RWPE2 (cell line): Measurements from ENCODE around the gene C2.

Source experiments
- ATAC-seq: fragments of 200-7000 bp; cut with Tn5 transposase; 3 replicates; pipeline ENCODE4 v1.9.1; 2021; ENCODE audit warnings: low read depth
- DNase-seq: peaks from one replicate; pipeline ENCODE4 v3.0.0-alpha.2; 2020; ENCODE audit warnings: low spot score
- H3K27ac ChIP-seq: fragments of 450-650 bp; 2 replicates; pipeline ENCODE4 v1.5.1; 2017; ENCODE audit warnings: mild to moderate bottlenecking; ENCODE audit not compliant: poor library complexity, severe bottlenecking
- H3K27me3 ChIP-seq: fragments of 250-450 bp; sonication (Bioruptor Pico); 2 replicates; pipeline ENCODE4 v1.5.1; 2021; ENCODE audit warnings: mild to moderate bottlenecking, moderate library complexity; ENCODE audit not compliant: insufficient read depth, poor library complexity, severe bottlenecking
- H3K36me3 ChIP-seq: fragments of 250-450 bp; sonication (Bioruptor Pico); 2 replicates; pipeline ENCODE4 v1.5.1; 2020; ENCODE audit warnings: low read depth, mild to moderate bottlenecking, moderate library complexity
- H3K4me1 ChIP-seq: fragments of 250-450 bp; sonication (Bioruptor Pico); 2 replicates; pipeline ENCODE4 v1.5.1; 2021; ENCODE audit warnings: mild to moderate bottlenecking, moderate library complexity; ENCODE audit not compliant: insufficient read depth, poor library complexity, severe bottlenecking
- H3K4me3 ChIP-seq: fragments of 250-450 bp; sonication (Bioruptor Pico); 2 replicates; pipeline ENCODE4 v1.5.1; 2021; ENCODE audit warnings: mild to moderate bottlenecking, moderate library complexity; ENCODE audit not compliant: severe bottlenecking
- H3K9me3 ChIP-seq: fragments of 250-450 bp; sonication (Bioruptor Pico); 2 replicates; pipeline ENCODE4 v1.5.1; 2021; ENCODE audit warnings: mild to moderate bottlenecking, moderate library complexity; ENCODE audit not compliant: severe bottlenecking
- TF ChIP-seq, protein P1 (sequence below): fragments of 450-650 bp; IDR thresholded peaks from one replicate; pipeline ENCODE4 v1.5.1; 2017; ENCODE audit warnings: mild to moderate bottlenecking, moderate library complexity; ENCODE audit not compliant: poor library complexity, severe bottlenecking

C2 gene

GRCh38 chr6:31966506-31966905 is 39.0 kb downstream of the C2 start:
- H3K4me3 ChIP-seq, result no peak overlapping the region
- no peaks in the 10 kb centered on the region for H3K9me3 ChIP-seq
- ATAC-seq (no peak), DNase-seq (no peak)
- H3K36me3 ChIP-seq, result peaks cover 70% of the 10 kb centered on the region
- H3K27ac ChIP-seq, result no peak overlapping the region
- TF ChIP-seq, protein P1, sequence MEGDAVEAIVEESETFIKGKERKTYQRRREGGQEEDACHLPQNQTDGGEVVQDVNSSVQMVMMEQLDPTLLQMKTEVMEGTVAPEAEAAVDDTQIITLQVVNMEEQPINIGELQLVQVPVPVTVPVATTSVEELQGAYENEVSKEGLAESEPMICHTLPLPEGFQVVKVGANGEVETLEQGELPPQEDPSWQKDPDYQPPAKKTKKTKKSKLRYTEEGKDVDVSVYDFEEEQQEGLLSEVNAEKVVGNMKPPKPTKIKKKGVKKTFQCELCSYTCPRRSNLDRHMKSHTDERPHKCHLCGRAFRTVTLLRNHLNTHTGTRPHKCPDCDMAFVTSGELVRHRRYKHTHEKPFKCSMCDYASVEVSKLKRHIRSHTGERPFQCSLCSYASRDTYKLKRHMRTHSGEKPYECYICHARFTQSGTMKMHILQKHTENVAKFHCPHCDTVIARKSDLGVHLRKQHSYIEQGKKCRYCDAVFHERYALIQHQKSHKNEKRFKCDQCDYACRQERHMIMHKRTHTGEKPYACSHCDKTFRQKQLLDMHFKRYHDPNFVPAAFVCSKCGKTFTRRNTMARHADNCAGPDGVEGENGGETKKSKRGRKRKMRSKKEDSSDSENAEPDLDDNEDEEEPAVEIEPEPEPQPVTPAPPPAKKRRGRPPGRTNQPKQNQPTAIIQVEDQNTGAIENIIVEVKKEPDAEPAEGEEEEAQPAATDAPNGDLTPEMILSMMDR, result no peak
- H3K4me1 ChIP-seq, result peaks cover 5% of the 10 kb centered on the region
- no peaks in the 10 kb centered on the region for H3K27me3 ChIP-seq

DNA sequence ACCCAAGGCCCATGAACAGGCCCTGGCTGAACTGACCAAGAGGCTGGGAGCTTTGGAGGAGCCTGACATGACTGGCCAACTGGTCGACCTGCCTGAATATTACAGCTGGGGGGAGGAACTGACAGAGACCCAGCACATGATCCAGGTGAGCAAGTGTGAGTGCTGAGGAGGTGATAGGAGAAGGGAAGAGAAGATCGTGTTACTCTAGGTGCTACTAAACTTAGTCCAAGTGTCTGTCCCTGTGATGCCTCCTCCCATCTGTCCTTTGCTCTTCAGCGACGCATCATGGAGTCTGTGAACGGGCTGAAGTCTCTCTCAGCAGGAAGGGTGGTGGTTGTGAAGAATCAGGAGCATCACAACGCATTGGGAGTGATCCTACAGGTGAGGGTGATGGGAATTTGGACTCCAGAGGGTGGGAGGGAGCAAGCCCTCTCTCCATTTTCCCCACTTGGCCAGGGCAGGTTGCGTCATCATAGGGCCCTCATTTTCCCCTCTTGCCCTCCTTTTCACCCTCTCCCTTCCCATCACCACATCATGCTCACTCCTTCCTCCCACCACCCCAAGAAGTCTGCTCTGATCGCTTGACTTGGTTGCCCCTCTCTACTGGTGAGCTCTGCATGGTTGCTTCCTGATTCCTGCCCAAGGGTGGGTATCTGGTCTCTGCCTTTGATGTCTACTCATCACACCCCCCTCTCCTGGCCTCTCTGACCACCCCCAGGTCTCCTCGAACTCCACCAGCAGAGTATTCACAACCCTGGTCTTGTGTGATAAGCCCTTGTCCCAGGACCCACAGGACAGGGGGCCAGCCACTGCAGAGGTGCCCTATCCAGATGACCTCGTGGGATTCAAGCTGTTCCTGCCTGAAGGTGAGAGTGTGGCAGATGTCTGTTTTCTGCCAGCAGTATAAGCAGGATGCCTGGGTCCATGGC is 39.7 kb downstream of the C2 start:
- H3K4me1 ChIP-seq, result peaks cover 5% of the 10 kb centered on the region
- H3K9me3 ChIP-seq, result no peaks in the 10 kb centered on the region
- H3K27me3 ChIP-seq, result no peaks in the 10 kb centered on the region
- TF ChIP-seq, protein P1, result no peak
- H3K36me3 ChIP-seq, result peaks cover 63% of the 10 kb centered on the region
- H3K27ac ChIP-seq, result no peak overlapping the region
- ATAC-seq (no peak), DNase-seq (no peak)
- no peak overlapping the region for H3K4me3 ChIP-seq

DNA sequence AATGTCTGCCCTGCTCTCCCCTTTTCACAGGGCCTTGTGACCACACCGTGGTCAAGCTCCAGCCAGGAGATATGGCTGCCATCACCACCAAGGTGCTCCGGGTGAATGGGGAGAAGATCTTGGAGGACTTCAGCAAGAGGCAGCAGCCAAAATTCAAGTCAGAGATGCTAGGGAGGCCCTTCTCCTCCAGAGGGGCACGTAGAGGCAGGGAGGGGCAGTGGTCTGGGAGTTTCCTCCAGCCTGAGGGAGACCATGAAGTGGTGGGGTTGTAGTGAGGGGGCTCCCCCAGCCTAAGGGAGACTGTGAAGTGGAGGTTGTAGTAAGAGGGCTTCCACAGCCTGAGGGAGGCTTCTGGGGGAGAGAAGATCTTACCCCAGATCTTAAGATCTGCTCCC is 40.4 kb downstream of the C2 start:
- H3K36me3 ChIP-seq, result peaks cover 57% of the 10 kb centered on the region
- TF ChIP-seq, protein P1, result no peak
- no peak for ATAC-seq
- H3K27me3 ChIP-seq, result no peaks in the 10 kb centered on the region
- no peak for DNase-seq
- H3K27ac ChIP-seq, result no peak overlapping the region
- no peaks in the 10 kb centered on the region for H3K9me3 ChIP-seq
- H3K4me1 ChIP-seq, result peaks cover 5% of the 10 kb centered on the region
- H3K4me3 ChIP-seq, result no peak overlapping the region

GRCh38 chr6:31968326-31968725 is 40.8 kb downstream of the C2 start:
- Histone ChIP-seq H3K9me3 (no peaks in the 10 kb centered on the region), H3K4me1 (peaks cover 5% of the 10 kb centered on the region), H3K36me3 (peaks cover 53% of the 10 kb centered on the region)

More at GRCh38 chr6:31968326-31968725, 40.8 kb downstream of the C2 start:
- Histone ChIP-seq H3K27ac (no peak overlapping the region), H3K4me3 (no peak overlapping the region), H3K27me3 (no peaks in the 10 kb centered on the region)
- no peak for ATAC-seq
- TF ChIP-seq, protein P1, result no peak
- DNase-seq, result no peak
